H1 (cell line): ENCODE results near the gene MZT1. TPM values are rescaled to one million over a fixed set of nuclear protein-coding genes. Genes with fewer than 3 reads are reported as not detected.

ENCODE experiments used
- SUZ12 ChIP-seq: fragments of 200-600 bp; sonication (generic); IDR thresholded peaks from 2 replicates; pipeline ENCODE4 v1.6.1; 2012; ENCODE audit warnings: mild to moderate bottlenecking, inconsistent platforms, low read length, moderate library complexity, mixed read lengths
- polyA plus RNA-seq, 7 experiments: library from polyadenylated mRNA; depleted of rRNA in 3 of 7; stranded (reverse) in 5 of 7; unstranded in 2 of 7; fragments of >200 nt in 5 of 7; fragments of 200-250 nt in 2 of 7; gene quantifications; 1 replicate in 5 of 7; 2 replicates in 1 of 7; 4 replicates in 1 of 7; pipeline versions ENCODE4 v1.2.1 to v1.2.3, GENCODE V29; 2011 to 2013; ENCODE audit warnings: missing spikeins in 2 of 7, mixed read lengths in 2 of 7
- total RNA-seq: library from RNA; stranded (reverse); fragmentation: NEBNext Ultra II Directional; extraction: Animal tissue kit (Norgen Biotek cat#: 25700); gene quantifications from 2 replicates; pipeline ENCODE4 v1.2.1, GENCODE V29; 2021
- TF ChIP-seq, protein P1 (sequence below): fragments of 300-600 bp; sonication (generic); IDR thresholded peaks from 2 replicates; pipeline ENCODE4 v1.7.1; 2012; ENCODE audit warnings: low read length, moderate library complexity, mild to moderate bottlenecking, inconsistent platforms; ENCODE audit not compliant: insufficient replicate concordance

The MZT1 gene
- total and polyA plus RNA-seq, 2 of the 8 experiments (the other 6 are each of a cell fraction or from before 2014, with no cell fraction given) = 8.8 to 25.2 TPM

GRCh38 chr13:72774019-72774418 lies 46.6 kb upstream of the MZT1 start (continued):
- TF ChIP-seq, protein P1, sequence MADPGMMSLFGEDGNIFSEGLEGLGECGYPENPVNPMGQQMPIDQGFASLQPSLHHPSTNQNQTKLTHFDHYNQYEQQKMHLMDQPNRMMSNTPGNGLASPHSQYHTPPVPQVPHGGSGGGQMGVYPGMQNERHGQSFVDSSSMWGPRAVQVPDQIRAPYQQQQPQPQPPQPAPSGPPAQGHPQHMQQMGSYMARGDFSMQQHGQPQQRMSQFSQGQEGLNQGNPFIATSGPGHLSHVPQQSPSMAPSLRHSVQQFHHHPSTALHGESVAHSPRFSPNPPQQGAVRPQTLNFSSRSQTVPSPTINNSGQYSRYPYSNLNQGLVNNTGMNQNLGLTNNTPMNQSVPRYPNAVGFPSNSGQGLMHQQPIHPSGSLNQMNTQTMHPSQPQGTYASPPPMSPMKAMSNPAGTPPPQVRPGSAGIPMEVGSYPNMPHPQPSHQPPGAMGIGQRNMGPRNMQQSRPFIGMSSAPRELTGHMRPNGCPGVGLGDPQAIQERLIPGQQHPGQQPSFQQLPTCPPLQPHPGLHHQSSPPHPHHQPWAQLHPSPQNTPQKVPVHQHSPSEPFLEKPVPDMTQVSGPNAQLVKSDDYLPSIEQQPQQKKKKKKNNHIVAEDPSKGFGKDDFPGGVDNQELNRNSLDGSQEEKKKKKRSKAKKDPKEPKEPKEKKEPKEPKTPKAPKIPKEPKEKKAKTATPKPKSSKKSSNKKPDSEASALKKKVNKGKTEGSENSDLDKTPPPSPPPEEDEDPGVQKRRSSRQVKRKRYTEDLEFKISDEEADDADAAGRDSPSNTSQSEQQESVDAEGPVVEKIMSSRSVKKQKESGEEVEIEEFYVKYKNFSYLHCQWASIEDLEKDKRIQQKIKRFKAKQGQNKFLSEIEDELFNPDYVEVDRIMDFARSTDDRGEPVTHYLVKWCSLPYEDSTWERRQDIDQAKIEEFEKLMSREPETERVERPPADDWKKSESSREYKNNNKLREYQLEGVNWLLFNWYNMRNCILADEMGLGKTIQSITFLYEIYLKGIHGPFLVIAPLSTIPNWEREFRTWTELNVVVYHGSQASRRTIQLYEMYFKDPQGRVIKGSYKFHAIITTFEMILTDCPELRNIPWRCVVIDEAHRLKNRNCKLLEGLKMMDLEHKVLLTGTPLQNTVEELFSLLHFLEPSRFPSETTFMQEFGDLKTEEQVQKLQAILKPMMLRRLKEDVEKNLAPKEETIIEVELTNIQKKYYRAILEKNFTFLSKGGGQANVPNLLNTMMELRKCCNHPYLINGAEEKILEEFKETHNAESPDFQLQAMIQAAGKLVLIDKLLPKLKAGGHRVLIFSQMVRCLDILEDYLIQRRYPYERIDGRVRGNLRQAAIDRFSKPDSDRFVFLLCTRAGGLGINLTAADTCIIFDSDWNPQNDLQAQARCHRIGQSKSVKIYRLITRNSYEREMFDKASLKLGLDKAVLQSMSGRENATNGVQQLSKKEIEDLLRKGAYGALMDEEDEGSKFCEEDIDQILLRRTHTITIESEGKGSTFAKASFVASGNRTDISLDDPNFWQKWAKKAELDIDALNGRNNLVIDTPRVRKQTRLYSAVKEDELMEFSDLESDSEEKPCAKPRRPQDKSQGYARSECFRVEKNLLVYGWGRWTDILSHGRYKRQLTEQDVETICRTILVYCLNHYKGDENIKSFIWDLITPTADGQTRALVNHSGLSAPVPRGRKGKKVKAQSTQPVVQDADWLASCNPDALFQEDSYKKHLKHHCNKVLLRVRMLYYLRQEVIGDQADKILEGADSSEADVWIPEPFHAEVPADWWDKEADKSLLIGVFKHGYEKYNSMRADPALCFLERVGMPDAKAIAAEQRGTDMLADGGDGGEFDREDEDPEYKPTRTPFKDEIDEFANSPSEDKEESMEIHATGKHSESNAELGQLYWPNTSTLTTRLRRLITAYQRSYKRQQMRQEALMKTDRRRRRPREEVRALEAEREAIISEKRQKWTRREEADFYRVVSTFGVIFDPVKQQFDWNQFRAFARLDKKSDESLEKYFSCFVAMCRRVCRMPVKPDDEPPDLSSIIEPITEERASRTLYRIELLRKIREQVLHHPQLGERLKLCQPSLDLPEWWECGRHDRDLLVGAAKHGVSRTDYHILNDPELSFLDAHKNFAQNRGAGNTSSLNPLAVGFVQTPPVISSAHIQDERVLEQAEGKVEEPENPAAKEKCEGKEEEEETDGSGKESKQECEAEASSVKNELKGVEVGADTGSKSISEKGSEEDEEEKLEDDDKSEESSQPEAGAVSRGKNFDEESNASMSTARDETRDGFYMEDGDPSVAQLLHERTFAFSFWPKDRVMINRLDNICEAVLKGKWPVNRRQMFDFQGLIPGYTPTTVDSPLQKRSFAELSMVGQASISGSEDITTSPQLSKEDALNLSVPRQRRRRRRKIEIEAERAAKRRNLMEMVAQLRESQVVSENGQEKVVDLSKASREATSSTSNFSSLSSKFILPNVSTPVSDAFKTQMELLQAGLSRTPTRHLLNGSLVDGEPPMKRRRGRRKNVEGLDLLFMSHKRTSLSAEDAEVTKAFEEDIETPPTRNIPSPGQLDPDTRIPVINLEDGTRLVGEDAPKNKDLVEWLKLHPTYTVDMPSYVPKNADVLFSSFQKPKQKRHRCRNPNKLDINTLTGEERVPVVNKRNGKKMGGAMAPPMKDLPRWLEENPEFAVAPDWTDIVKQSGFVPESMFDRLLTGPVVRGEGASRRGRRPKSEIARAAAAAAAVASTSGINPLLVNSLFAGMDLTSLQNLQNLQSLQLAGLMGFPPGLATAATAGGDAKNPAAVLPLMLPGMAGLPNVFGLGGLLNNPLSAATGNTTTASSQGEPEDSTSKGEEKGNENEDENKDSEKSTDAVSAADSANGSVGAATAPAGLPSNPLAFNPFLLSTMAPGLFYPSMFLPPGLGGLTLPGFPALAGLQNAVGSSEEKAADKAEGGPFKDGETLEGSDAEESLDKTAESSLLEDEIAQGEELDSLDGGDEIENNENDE = no peak
- no peak for TF ChIP-seq SUZ12
